Stomach (tissue), 9 donors: ENCODE measurements around the gene KRT222. TPM values are rescaled to one million over a fixed set of nuclear protein-coding genes. Genes with fewer than 3 reads are reported as not detected.

ENCODE experiments used
- DNase-seq, 2 donors: peaks; one replicate each; pipeline versions ENCODE4 v3.0.0 to v3.0.0-alpha.2; 2013 to 2019
- H3K27ac ChIP-seq, 5 donors: fragments of 200-600 bp in 4 of 5; sonication (generic) in 4 of 5; one replicate each; pipeline ENCODE4 v1.5.1; 2013 to 2019; ENCODE audit warnings: mild to moderate bottlenecking in 1 of 5, moderate library complexity in 1 of 5
- H3K27me3 ChIP-seq, 3 donors: fragments of 200-600 bp; sonication (generic); one replicate each; pipeline ENCODE4 v1.5.1; 2017 to 2019; ENCODE audit warnings: mixed run types in 1 of 3
- H3K36me3 ChIP-seq, 4 donors: fragments of 200-600 bp; sonication (generic); 1 replicate in 3 of 4; 2 replicates in 1 of 4; pipeline ENCODE4 v1.5.1; 2016 to 2019
- H3K4me1 ChIP-seq, 4 donors: fragments of 200-600 bp; sonication (generic); one replicate each; pipeline ENCODE4 v1.5.1; 2016 to 2019
- H3K4me3 ChIP-seq, 4 donors: fragments of 200-600 bp; sonication (generic) in 3 of 4; one replicate each; pipeline ENCODE4 v1.5.1; 2016 to 2019; ENCODE audit warnings: mild to moderate bottlenecking in 1 of 4
- H3K9me3 ChIP-seq, 4 donors: fragments of 200-600 bp; sonication (generic); one replicate each; pipeline ENCODE4 v1.5.1; 2016 to 2019
- EP300 ChIP-seq: sonication (generic); formaldehyde crosslinking; IDR thresholded peaks from one replicate; pipeline ENCODE4 v1.6.1; 2017; ENCODE audit warnings: antibody characterized with exemption
- POLR2A ChIP-seq, 4 donors: fragments of 450-650 bp; IDR thresholded peaks; one replicate each; pipeline ENCODE4 v1.6.1; 2016; ENCODE audit warnings: antibody characterized with exemption in 4 of 4, control low read depth in 2 of 4, mild to moderate bottlenecking in 1 of 4, moderate library complexity in 1 of 4
- POLR2AphosphoS5 ChIP-seq, 3 donors: sonication (generic); formaldehyde crosslinking; IDR thresholded peaks; one replicate each; pipeline ENCODE4 v1.6.1; 2016; ENCODE audit warnings: antibody characterized with exemption in 3 of 3
- WGBS, 5 donors: extraction: QIAGEN DNeasy Blood & Tissue Kit in 3 of 5; methylation state at CpG; one replicate each; pipeline versions ENCODE4 v1.1.5 to v1.1.7; 2013 to 2018; 5-methylcytosine and 5-hydroxymethylcytosine counted together
- intact Hi-C: fragments of 100-400 bp; cut with DNase I; formaldehyde crosslinking; loops from one replicate; pipeline ENCODE4 v1.15.1; 2023; ENCODE audit warnings: low total_unique reads
- polyA plus RNA-seq, 3 donors: library from polyadenylated mRNA; stranded (reverse); fragments of 200-250 nt; gene quantifications; one replicate each; pipeline ENCODE4 v1.2.3, GENCODE V29; 2013
- total RNA-seq, 5 donors: library from RNA; depleted of rRNA; stranded (reverse); fragments of >200 nt; gene quantifications; one replicate each; pipeline versions ENCODE4 v1.1.0 to v1.2.3, GENCODE V29; 2014 to 2016
- TF ChIP-seq, protein P1 (sequence below), 7 experiments: fragments of 450-650 bp in 4 of 7; fragments of 200-600 bp in 3 of 7; sonication (generic) in 3 of 7; IDR thresholded peaks; one replicate each; pipeline ENCODE4 v1.5.1; 2016 to 2019; ENCODE audit warnings: antibody characterized with exemption in 7 of 7, control low read depth in 2 of 7, mild to moderate bottlenecking in 1 of 7
- donor health status: healthy with polysubstance abuse.
- donor health status: Bipolar disorder and iron deficiency.
- donor health status: healthy.

The KRT222 gene
- total and polyA plus RNA-seq, 8 donors, result 0.33 to 2.8 (median 0.83) TPM; not detected in 4

DNA sequence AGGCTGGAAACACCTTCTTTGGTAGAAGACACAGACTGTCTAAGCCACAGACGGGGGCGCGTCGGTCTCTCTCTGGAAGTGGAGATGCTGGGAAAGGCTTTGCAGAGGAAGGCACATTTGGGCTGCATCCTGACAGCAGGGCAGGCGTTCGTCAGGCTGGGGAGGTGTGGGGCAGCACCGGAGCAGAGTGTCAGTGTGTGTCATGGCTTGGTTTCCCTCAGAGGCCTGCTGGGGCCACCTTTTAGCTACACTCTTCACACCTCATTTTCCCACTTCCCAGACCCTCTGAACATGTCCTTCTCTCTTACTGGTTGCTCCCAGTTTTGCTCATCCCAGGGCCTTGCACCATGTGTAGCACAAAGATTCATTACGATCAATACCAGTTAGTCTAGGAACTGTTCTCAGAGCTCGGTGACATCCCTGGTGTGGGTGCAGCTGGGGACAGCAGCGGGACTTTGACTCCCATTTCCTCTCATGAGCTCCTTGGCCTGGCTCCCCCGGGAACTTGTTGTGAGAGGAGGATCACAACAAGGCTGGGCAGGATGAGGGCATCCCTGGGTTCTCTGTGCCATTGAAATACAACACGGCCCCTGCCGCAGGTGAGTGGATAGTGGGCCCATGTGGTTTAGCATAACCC, 50.4 kb downstream of the KRT222 start:
- peaks cover 0 to 48% (median 6%) of the 10 kb centered on the region in 3 donors for H3K27me3 ChIP-seq
- TF ChIP-seq, protein P1, sequence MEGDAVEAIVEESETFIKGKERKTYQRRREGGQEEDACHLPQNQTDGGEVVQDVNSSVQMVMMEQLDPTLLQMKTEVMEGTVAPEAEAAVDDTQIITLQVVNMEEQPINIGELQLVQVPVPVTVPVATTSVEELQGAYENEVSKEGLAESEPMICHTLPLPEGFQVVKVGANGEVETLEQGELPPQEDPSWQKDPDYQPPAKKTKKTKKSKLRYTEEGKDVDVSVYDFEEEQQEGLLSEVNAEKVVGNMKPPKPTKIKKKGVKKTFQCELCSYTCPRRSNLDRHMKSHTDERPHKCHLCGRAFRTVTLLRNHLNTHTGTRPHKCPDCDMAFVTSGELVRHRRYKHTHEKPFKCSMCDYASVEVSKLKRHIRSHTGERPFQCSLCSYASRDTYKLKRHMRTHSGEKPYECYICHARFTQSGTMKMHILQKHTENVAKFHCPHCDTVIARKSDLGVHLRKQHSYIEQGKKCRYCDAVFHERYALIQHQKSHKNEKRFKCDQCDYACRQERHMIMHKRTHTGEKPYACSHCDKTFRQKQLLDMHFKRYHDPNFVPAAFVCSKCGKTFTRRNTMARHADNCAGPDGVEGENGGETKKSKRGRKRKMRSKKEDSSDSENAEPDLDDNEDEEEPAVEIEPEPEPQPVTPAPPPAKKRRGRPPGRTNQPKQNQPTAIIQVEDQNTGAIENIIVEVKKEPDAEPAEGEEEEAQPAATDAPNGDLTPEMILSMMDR (IDR thresholded peaks at IDR 0.05), result no peak
- no peak for TF ChIP-seq EP300
- TF ChIP-seq POLR2A (IDR thresholded peaks at IDR 0.05), result no peak
- no peak for TF ChIP-seq POLR2AphosphoS5 (IDR thresholded peaks at IDR 0.05)
- no peak overlapping the region for H3K27ac ChIP-seq
- H3K36me3 ChIP-seq, result no peaks in the 10 kb centered on the region
- intact Hi-C loops, result loop anchor here (10.0 kb wide), 1 partner anchor 170 kb away; the partner anchor contains the start of gene KRT27
- H3K4me1 ChIP-seq, result peaks cover 0 to 10% (median 5%) of the 10 kb centered on the region in 4 donors
- WGBS, 5 donors, result 79 to 83% (median 83%) methylated on average over 13 of the region's 13 CpGs
- no peak overlapping the region for H3K4me3 ChIP-seq
- DNase-seq, result no peak
- no peaks in the 10 kb centered on the region for H3K9me3 ChIP-seq

DNA sequence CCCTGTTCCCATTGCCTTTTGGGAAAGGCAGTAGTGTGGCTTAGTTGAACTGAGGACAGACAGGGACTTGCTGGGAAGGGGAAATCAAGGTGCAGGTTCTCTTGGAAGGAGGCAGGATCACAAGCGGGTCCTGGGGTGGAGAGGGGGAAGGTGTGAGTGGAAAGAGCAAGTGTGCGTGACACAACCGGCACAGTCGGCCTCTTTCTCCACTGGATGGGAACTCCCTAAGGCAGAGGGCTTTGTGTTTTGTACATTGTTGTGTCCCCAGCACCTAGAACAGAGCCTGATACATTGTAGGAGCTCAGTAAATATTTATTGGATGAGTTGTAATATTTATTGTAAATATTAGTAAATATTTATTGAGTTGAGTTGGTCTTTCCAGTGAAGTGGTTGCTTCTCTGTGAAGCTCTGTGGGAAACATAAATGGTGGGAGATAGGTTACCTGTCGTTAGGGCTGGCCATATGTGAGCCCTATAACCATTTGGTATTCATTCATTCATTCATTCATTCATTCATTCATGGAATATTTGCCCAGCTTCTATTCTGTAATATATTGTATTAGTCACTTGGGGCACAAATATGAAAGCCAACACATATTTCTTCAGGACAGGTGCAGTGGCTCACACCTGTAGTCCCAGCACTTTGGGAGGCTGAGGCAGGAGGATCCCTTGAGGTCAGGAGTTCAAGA, 51.4 kb downstream of the KRT222 start:
- 69 to 89% (median 79%) methylated on average over 5 of the region's 5 CpGs for WGBS, 5 donors
- Histone ChIP-seq H3K36me3 (no peaks in the 10 kb centered on the region), H3K4me1 (peaks cover 0 to 9% (median 2%) of the 10 kb centered on the region in 4 donors), H3K27ac (no peak overlapping the region), H3K4me3 (no peak overlapping the region), H3K9me3 (no peaks in the 10 kb centered on the region), H3K27me3 (peaks cover 0 to 39% (median 0%) of the 10 kb centered on the region in 3 donors)
- no peak for DNase-seq
- intact Hi-C loops, result loop anchor here (10.0 kb wide), 1 partner anchor 171 kb away; the partner anchor contains the start of gene KRT27
- TF ChIP-seq, protein P1 (IDR thresholded peaks at IDR 0.05), result no peak
- TF ChIP-seq POLR2AphosphoS5 (IDR thresholded peaks at IDR 0.05) (no peak), EP300 (no peak), POLR2A (IDR thresholded peaks at IDR 0.05) (no peak)

- H3K36me3 ChIP-seq, result no peaks in the 10 kb centered on the region
- H3K27me3 ChIP-seq, result peaks cover 0 to 35% (median 0%) of the 10 kb centered on the region in 3 donors
- peaks cover 0 to 9% (median 2%) of the 10 kb centered on the region in 4 donors for H3K4me1 ChIP-seq
- no peak for TF ChIP-seq EP300
- TF ChIP-seq, protein P1 (IDR thresholded peaks at IDR 0.05), result no peak
- TF ChIP-seq POLR2A (IDR thresholded peaks at IDR 0.05), result no peak
- TF ChIP-seq POLR2AphosphoS5 (IDR thresholded peaks at IDR 0.05), result no peak
- no peak overlapping the region for H3K4me3 ChIP-seq
- no peak overlapping the region for H3K27ac ChIP-seq
- H3K9me3 ChIP-seq, result no peaks in the 10 kb centered on the region
- 60 to 80% (median 73%) methylated on average over 11 of the region's 11 CpGs for WGBS, 5 donors
- DNase-seq, result no peak
- intact Hi-C loops, result loop anchor here (10.0 kb wide), 1 partner anchor 172 kb away; the partner anchor contains the start of gene KRT27
Observed at GRCh38 chr17:40612599-40613244, 52.3 kb downstream of the KRT222 start.

- no peaks in the 10 kb centered on the region for H3K36me3 ChIP-seq
- H3K4me1 ChIP-seq, result peaks cover 0 to 9% (median 4%) of the 10 kb centered on the region in 4 donors
- TF ChIP-seq POLR2AphosphoS5 (IDR thresholded peaks at IDR 0.05) (no peak), EP300 (no peak), POLR2A (IDR thresholded peaks at IDR 0.05) (no peak)
- TF ChIP-seq, protein P1 (IDR thresholded peaks at IDR 0.05), result no peak
- 69 to 78% (median 73%) methylated on average over 7 of the region's 7 CpGs for WGBS, 5 donors
- H3K4me3 ChIP-seq, result no peak overlapping the region
- intact Hi-C loops, result loop anchor here (10.0 kb wide), 1 partner anchor 173 kb away; the partner anchor contains the start of gene KRT27
- no peak for DNase-seq
- H3K27me3 ChIP-seq, result peaks cover 0 to 28% (median 0%) of the 10 kb centered on the region in 3 donors
- H3K9me3 ChIP-seq, result no peaks in the 10 kb centered on the region
- H3K27ac ChIP-seq, result no peak overlapping the region
Observed at GRCh38 chr17:40611840-40612474, 53.0 kb downstream of the KRT222 start.
